Mesenchymal stem cell (in vitro differentiated cells and primary cell): ENCODE results near the gene IRAK1BP1.

Experiments used
- DNase-seq: peaks from one replicate; pipeline ENCODE4 v3.0.0-alpha.2; 2013
- H2AFZ ChIP-seq: one replicate; pipeline ENCODE4 v1.6.1; 2013; ENCODE audit warnings: low read depth, mild to moderate bottlenecking, control low read depth, inconsistent platforms, low read length, moderate library complexity
- H2AK5ac ChIP-seq: 2 replicates; pipeline ENCODE4 v1.6.1; 2013; ENCODE audit warnings: low read length, moderate library complexity, mild to moderate bottlenecking, inconsistent platforms; ENCODE audit not compliant: severe bottlenecking
- H2BK120ac ChIP-seq: one replicate; pipeline ENCODE4 v1.6.1; 2013; ENCODE audit warnings: low read depth, mild to moderate bottlenecking, inconsistent platforms, low read length, moderate library complexity
- H2BK12ac ChIP-seq, 2 experiments: one replicate each; pipeline ENCODE4 v1.6.1; 2013; ENCODE audit warnings: inconsistent platforms in 2 of 2, low read length in 2 of 2, mild to moderate bottlenecking in 2 of 2, moderate library complexity in 2 of 2, control low read depth in 1 of 2
- H2BK15ac ChIP-seq: one replicate; pipeline ENCODE4 v1.6.1; 2013; ENCODE audit warnings: mild to moderate bottlenecking, low read depth, inconsistent platforms; ENCODE audit not compliant: poor library complexity, severe bottlenecking
- H2BK5ac ChIP-seq: 2 replicates; pipeline ENCODE4 v1.6.1; 2013; ENCODE audit warnings: low read depth, mild to moderate bottlenecking, low read length, control low read depth, inconsistent platforms; ENCODE audit not compliant: poor library complexity, severe bottlenecking
- H3K14ac ChIP-seq, 2 experiments: one replicate each; pipeline ENCODE4 v1.6.1; 2013; ENCODE audit warnings: inconsistent platforms in 2 of 2, low read length in 2 of 2, control low read depth in 1 of 2, mild to moderate bottlenecking in 1 of 2, moderate library complexity in 1 of 2
- H3K18ac ChIP-seq, 2 experiments: one replicate each; pipeline ENCODE4 v1.6.1; 2013; ENCODE audit warnings: inconsistent platforms in 2 of 2, low read length in 2 of 2, control low read depth in 1 of 2, low read depth in 1 of 2, mild to moderate bottlenecking in 1 of 2
- H3K23ac ChIP-seq, 2 experiments: one replicate each; pipeline ENCODE4 v1.6.1; 2013; ENCODE audit warnings: inconsistent platforms in 2 of 2, low read length in 2 of 2, mild to moderate bottlenecking in 2 of 2, moderate library complexity in 2 of 2, control low read depth in 1 of 2
- H3K27ac ChIP-seq: 2 replicates; pipeline ENCODE4 v1.5.1; 2013; ENCODE audit warnings: mild to moderate bottlenecking, moderate library complexity, low read length, control low read depth, inconsistent platforms; ENCODE audit not compliant: poor library complexity, severe bottlenecking
- H3K27me3 ChIP-seq, 2 experiments: 2 replicates each; pipeline versions ENCODE4 v1.6.1 to v1.7.0; 2013; ENCODE audit warnings: low read length in 2 of 2, mild to moderate bottlenecking in 2 of 2, moderate library complexity in 2 of 2, control low read depth in 1 of 2, inconsistent platforms in 1 of 2; ENCODE audit not compliant: control insufficient read depth in 1 of 2, insufficient read depth in 1 of 2
- H3K36me3 ChIP-seq, 2 experiments: 2 replicates each; pipeline versions ENCODE4 v1.6.1 to v1.7.0; 2013; ENCODE audit warnings: low read length in 2 of 2, control low read depth in 1 of 2, inconsistent platforms in 1 of 2, low read depth in 1 of 2, mild to moderate bottlenecking in 1 of 2; ENCODE audit not compliant: insufficient read depth in 2 of 2, control insufficient read depth in 1 of 2
- H3K4ac ChIP-seq, 2 experiments: one replicate each; pipeline ENCODE4 v1.6.1; 2013; ENCODE audit warnings: inconsistent platforms in 2 of 2, low read length in 2 of 2, mild to moderate bottlenecking in 2 of 2, moderate library complexity in 2 of 2, control low read depth in 1 of 2, low read depth in 1 of 2
- H3K4me1 ChIP-seq: 2 replicates; pipeline ENCODE4 v1.6.1; 2013; ENCODE audit warnings: low read depth, low read length, control low read depth; ENCODE audit not compliant: control insufficient read depth, insufficient read depth
- H3K4me2 ChIP-seq: 2 replicates; pipeline ENCODE4 v1.6.1; 2013; ENCODE audit warnings: low read length, mild to moderate bottlenecking, inconsistent platforms; ENCODE audit not compliant: poor library complexity, severe bottlenecking
- H3K4me3 ChIP-seq, 2 experiments: 2 replicates each; pipeline versions ENCODE4 v1.5.1 to v1.7.0; 2013; ENCODE audit warnings: low read length in 2 of 2, mild to moderate bottlenecking in 2 of 2, control low read depth in 1 of 2, low read depth in 1 of 2; ENCODE audit not compliant: insufficient read depth in 1 of 2
- H3K79me1 ChIP-seq: replicated peaks from 2 replicates; pipeline ENCODE4 v1.6.1; 2013; ENCODE audit warnings: mild to moderate bottlenecking, control low read depth, low read length, inconsistent platforms; ENCODE audit not compliant: poor library complexity, severe bottlenecking
- H3K9ac ChIP-seq: 2 replicates; pipeline ENCODE4 v1.7.0; 2013; ENCODE audit warnings: mild to moderate bottlenecking, low read length, moderate library complexity
- H3K9me3 ChIP-seq: 2 replicates; pipeline ENCODE4 v1.7.0; 2013; ENCODE audit warnings: mild to moderate bottlenecking, low read length; ENCODE audit not compliant: control insufficient read depth
- H4K8ac ChIP-seq: one replicate; pipeline ENCODE4 v1.6.1; 2013; ENCODE audit warnings: inconsistent platforms, mild to moderate bottlenecking, low read length, moderate library complexity
- H4K91ac ChIP-seq: one replicate; pipeline ENCODE4 v1.6.1; 2013; ENCODE audit warnings: mild to moderate bottlenecking, low read length, inconsistent platforms
- WGBS: methylation state at CpG from one replicate; pipeline ENCODE4 v1.1.7; 2013; ENCODE audit warnings: mixed read lengths; 5-methylcytosine and 5-hydroxymethylcytosine counted together

The IRAK1BP1 gene

DNA sequence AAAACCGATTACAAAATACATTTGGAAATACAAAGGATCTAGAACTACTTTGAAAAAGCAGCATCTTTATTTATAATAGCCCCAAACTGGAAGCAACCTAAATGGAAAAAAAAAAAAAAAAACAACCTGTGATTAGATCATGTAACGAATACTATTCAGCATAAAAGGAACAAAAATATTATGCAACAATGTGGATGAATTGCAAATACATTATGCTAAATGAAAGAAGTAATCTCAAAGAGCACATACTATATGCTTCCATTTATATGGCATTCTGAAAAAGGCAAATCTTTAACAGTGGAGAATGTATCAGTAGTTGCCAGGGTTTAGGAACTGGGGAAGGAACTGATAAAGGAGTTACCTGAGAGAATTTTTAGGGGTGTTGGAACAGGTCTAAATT is 28.9 kb downstream of the IRAK1BP1 start:
- WGBS, result 91% methylated on average over 1 of the region's 2 CpGs
- Histone ChIP-seq H2BK15ac (no peak overlapping the region), H2BK5ac (no peak overlapping the region), H3K14ac (no peak overlapping the region), H3K4me1 (no peaks in the 10 kb centered on the region), H3K27ac (no peak overlapping the region), H3K23ac (no peak overlapping the region), H3K4me2 (no peak overlapping the region), H2BK120ac (no peak overlapping the region), H3K27me3 (no peaks in the 10 kb centered on the region), H3K79me1 (no peaks in the 10 kb centered on the region), H2AFZ (no peak overlapping the region), H3K4me3 (no peak overlapping the region), H3K9me3 (no peaks in the 10 kb centered on the region), H2AK5ac (no peak overlapping the region), H3K18ac (no peak overlapping the region), H4K91ac (no peak overlapping the region), H4K8ac (no peak overlapping the region), H3K36me3 (no peaks in the 10 kb centered on the region), H3K9ac (no peak overlapping the region), H2BK12ac (no peak overlapping the region), H3K4ac (no peak overlapping the region)
- DNase-seq, result no peak

DNA sequence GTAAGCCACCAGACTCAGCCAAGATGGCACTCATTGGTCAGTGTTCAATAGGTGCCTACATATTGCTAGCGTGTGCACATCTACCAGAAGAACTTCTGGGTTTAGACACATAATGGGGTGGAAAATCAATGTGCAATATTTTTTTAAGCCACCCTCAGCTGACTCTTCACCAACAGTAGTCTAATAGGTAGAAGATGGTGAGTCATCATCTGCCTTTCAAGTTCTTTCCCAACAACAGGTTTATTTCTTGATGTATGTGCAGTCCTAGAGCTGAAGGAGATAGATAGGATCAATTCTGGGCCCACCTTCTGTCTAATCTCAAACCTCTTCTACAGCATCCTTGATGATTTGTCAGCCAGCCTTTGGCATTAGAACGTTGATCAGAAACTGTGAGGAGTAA is 41.3 kb downstream of the IRAK1BP1 start:
- H3K14ac ChIP-seq, result no peak overlapping the region
- H3K4me1 ChIP-seq, result peaks cover 5% of the 10 kb centered on the region
- H2BK120ac ChIP-seq, result no peak overlapping the region
- no peaks in the 10 kb centered on the region for H3K79me1 ChIP-seq
- no peak overlapping the region for H3K23ac ChIP-seq
- H3K4ac ChIP-seq, result no peak overlapping the region
- H2BK15ac ChIP-seq, result no peak overlapping the region
- peak overlapping the region; percentile 74 for H3K9ac ChIP-seq
- no peak overlapping the region for H2AK5ac ChIP-seq
- no peaks in the 10 kb centered on the region for H3K9me3 ChIP-seq
- H4K8ac ChIP-seq, result no peak overlapping the region
- H2BK12ac ChIP-seq, result no peak overlapping the region
- H4K91ac ChIP-seq, result no peak overlapping the region
- no peaks in the 10 kb centered on the region for H3K27me3 ChIP-seq
- no peak overlapping the region for H2BK5ac ChIP-seq
- no peak overlapping the region for H3K18ac ChIP-seq
- H3K4me3 ChIP-seq, result peak overlapping the region in 1 of 2 experiments; percentile 19
- no peak overlapping the region for H3K4me2 ChIP-seq
- no peak for DNase-seq
- H3K36me3 ChIP-seq, result no peaks in the 10 kb centered on the region
- 94% methylated on average over 2 of the region's 2 CpGs for WGBS
- no peak overlapping the region for H2AFZ ChIP-seq
- no peak overlapping the region for H3K27ac ChIP-seq

DNA sequence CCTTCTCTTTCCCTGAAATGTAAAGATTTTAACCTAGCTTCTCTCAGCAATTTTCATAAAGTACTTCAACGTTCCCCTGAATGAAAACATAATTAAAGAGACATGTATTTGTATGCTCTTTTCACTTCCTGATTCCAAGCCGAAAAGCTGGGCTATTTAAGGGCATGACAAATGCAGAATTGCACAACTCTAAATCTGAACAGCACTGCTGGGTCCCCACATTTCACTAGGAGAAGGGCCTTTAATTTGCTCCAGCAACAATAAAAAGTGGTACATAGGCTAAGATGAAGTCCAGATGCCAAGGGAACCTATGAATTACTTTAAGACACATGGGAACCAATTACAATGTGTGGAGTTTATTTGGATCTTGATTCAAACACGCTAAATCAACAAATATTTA is 42.0 kb downstream of the IRAK1BP1 start:
- no peak overlapping the region for H3K4ac ChIP-seq
- no peak overlapping the region for H2AK5ac ChIP-seq
- no peaks in the 10 kb centered on the region for H3K79me1 ChIP-seq
- no peak overlapping the region for H3K27ac ChIP-seq
- H3K4me3 ChIP-seq, result peak overlapping the region in 1 of 2 experiments; percentile 19
- no peaks in the 10 kb centered on the region for H3K36me3 ChIP-seq
- H3K14ac ChIP-seq, result no peak overlapping the region
- DNase-seq, result peak; percentile 33
- no peak overlapping the region for H2BK12ac ChIP-seq
- no peak overlapping the region for H2BK120ac ChIP-seq
- no peaks in the 10 kb centered on the region for H3K27me3 ChIP-seq
- H3K23ac ChIP-seq, result no peak overlapping the region
- H4K8ac ChIP-seq, result no peak overlapping the region
- H3K4me2 ChIP-seq, result no peak overlapping the region
- H3K9me3 ChIP-seq, result no peaks in the 10 kb centered on the region
- WGBS, result 59% methylated on average over 2 of the region's 3 CpGs
- H3K18ac ChIP-seq, result no peak overlapping the region
- no peak overlapping the region for H2AFZ ChIP-seq
- H2BK5ac ChIP-seq, result no peak overlapping the region
- peaks cover 5% of the 10 kb centered on the region for H3K4me1 ChIP-seq
- no peak overlapping the region for H4K91ac ChIP-seq
- peak overlapping the region; percentile 74 for H3K9ac ChIP-seq
- no peak overlapping the region for H2BK15ac ChIP-seq

DNA sequence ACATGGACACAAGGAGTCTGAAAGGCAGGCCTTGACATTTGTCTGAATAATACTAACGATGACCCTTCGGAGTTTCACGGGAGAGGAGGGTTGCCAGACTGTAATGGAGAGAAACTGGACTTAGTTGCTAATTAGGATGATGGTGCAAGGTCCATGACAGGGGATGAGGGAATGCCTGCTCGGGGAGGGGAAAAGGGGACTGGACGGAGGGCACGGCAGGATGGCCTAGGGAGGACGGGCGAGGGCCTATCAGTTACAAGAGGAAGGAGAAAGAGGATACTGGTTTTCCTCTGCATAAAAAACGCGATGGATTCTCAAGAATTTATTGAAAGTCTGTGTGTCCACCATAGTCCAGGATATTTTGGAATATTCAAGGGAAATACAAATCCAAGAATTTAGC is 42.7 kb downstream of the IRAK1BP1 start:
- Histone ChIP-seq H2AK5ac (no peak overlapping the region), H3K79me1 (no peaks in the 10 kb centered on the region), H3K18ac (no peak overlapping the region), H3K4me1 (peaks cover 5% of the 10 kb centered on the region), H3K9me3 (no peaks in the 10 kb centered on the region), H3K36me3 (no peaks in the 10 kb centered on the region), H3K4me3 (peak overlapping the region in 1 of 2 experiments; percentile 85), H3K23ac (no peak overlapping the region), H3K14ac (no peak overlapping the region), H3K27ac (no peak overlapping the region), H2BK15ac (no peak overlapping the region), H4K8ac (no peak overlapping the region), H4K91ac (no peak overlapping the region), H2AFZ (no peak overlapping the region), H2BK5ac (no peak overlapping the region), H2BK120ac (no peak overlapping the region), H3K9ac (peak overlapping the region; percentile 81), H3K27me3 (no peaks in the 10 kb centered on the region), H3K4me2 (no peak overlapping the region), H3K4ac (no peak overlapping the region), H2BK12ac (no peak overlapping the region)
- 94% methylated on average over 7 of the region's 10 CpGs for WGBS
- no peak for DNase-seq
